HepG2 (cell line): ENCODE results near the gene AKAP9. TPM values are rescaled to one million over a fixed set of nuclear protein-coding genes. Genes with fewer than 3 reads are reported as not detected.

Experiments
- ATAC-seq: fragments of 200-7000 bp; cut with Tn5 transposase; 3 replicates; pipeline ENCODE4 v1.9.1; 2020; ENCODE audit warnings: mild to moderate bottlenecking, moderate library complexity
- BruUV-seq: library from RNA; stranded (reverse); fragments of 400-500 nt; replicated peaks from 2 replicates; lab custom pipeline; 2021; lab: Mats Ljungman, UMichigan
- CTCF ChIA-PET: fragments of 300-600 bp; formaldehyde crosslinking; extraction: SDS; loops from one replicate; lab custom pipeline; 2021; ENCODE audit warnings: low total read pairs, inconsistent platforms, low intra/inter-chr PET ratio; lab: Yijun Ruan, JAX
- POLR2A ChIA-PET: fragments of 350-600 bp; sonication (Branson Sonifier 250); formaldehyde crosslinking; loops from one replicate; lab custom pipeline; 2020; ENCODE audit warnings: antibody characterized with exemption, inconsistent platforms; lab: Yijun Ruan, JAX
- DNase-seq: peaks from one replicate; pipeline ENCODE4 v3.0.0-alpha.2; 2015; ENCODE audit warnings: low spot score
- FAIRE-seq: peaks from 3 replicates; lab custom pipeline; 2011; peaks lifted over from hg19 to GRCh38; lab: Jason Lieb, UNC
- H2AFZ ChIP-seq: one replicate; pipeline ENCODE4 v1.6.1; 2011; ENCODE audit warnings: low read length, inconsistent platforms
- H3K27ac ChIP-seq: fragments of 300-600 bp; 3 replicates; pipeline ENCODE4 v1.8.0; 2011; ENCODE audit warnings: mixed run types, mild to moderate bottlenecking, mixed read lengths, low read length, inconsistent platforms; ENCODE audit not compliant: insufficient read depth; ENCODE audit errors: extremely low read length
- H3K27me3 ChIP-seq, 2 experiments: fragments of 200-600 bp in 1 of 2; 2 replicates in 1 of 2; 3 replicates in 1 of 2; pipeline versions ENCODE4 v1.6.0 to v1.8.0; 2011; ENCODE audit warnings: low read length in 2 of 2, mild to moderate bottlenecking in 2 of 2, moderate library complexity in 2 of 2, inconsistent platforms in 1 of 2; ENCODE audit not compliant: insufficient read depth in 2 of 2, control insufficient read depth in 1 of 2
- H3K36me3 ChIP-seq, 2 experiments: fragments of 200-600 bp in 1 of 2; replicated peaks in 1 of 2; 2 replicates in 1 of 2; 3 replicates in 1 of 2; pipeline versions ENCODE4 v1.5.1 to v1.8.0; 2011; ENCODE audit warnings: low read length in 2 of 2, inconsistent platforms in 1 of 2; ENCODE audit not compliant: insufficient read depth in 2 of 2, control insufficient read depth in 1 of 2
- H3K4me1 ChIP-seq: 2 replicates; pipeline ENCODE4 v1.5.1; 2012; ENCODE audit warnings: low read length, inconsistent platforms; ENCODE audit not compliant: insufficient read depth
- H3K4me2 ChIP-seq: 2 replicates; pipeline ENCODE4 v1.6.0; 2011; ENCODE audit warnings: low read depth, low read length, inconsistent platforms
- H3K4me3 ChIP-seq, 3 experiments: fragments of 200-600 bp in 1 of 3; sonication (generic), shearing (Covaris generic) in 1 of 3; replicated peaks in 1 of 3; 2 replicates each; pipeline ENCODE4 v1.5.1; 2011 to 2016; ENCODE audit warnings: low read length in 3 of 3, inconsistent platforms in 2 of 3, low read depth in 2 of 3, mild to moderate bottlenecking in 2 of 3, control low read depth in 1 of 3, mixed read lengths in 1 of 3; ENCODE audit not compliant: insufficient read depth in 1 of 3
- H3K79me2 ChIP-seq: one replicate; pipeline ENCODE4 v1.6.1; 2011; ENCODE audit warnings: low read length, inconsistent platforms; ENCODE audit not compliant: insufficient read depth
- H3K9ac ChIP-seq: 2 replicates; pipeline ENCODE4 v1.6.0; 2011; ENCODE audit warnings: mild to moderate bottlenecking, low read depth, low read length, inconsistent platforms; ENCODE audit not compliant: insufficient read depth
- H3K9me3 ChIP-seq: 2 replicates; pipeline ENCODE4 v1.5.1; 2012; ENCODE audit warnings: mild to moderate bottlenecking, low read length
- H4K20me1 ChIP-seq: 2 replicates; pipeline ENCODE4 v1.6.0; 2011; ENCODE audit warnings: inconsistent platforms, mild to moderate bottlenecking, low read length, moderate library complexity; ENCODE audit not compliant: insufficient read depth
- CBX1 ChIP-seq: IDR thresholded peaks from one replicate; pipeline ENCODE4 v1.6.1; 2016; ENCODE audit warnings: antibody characterized with exemption, low read depth
- CBX5 ChIP-seq: sonication (generic); formaldehyde crosslinking; IDR thresholded peaks from 2 replicates; pipeline ENCODE4 v1.4.0; 2020; ENCODE audit warnings: missing genetic modification reagents, borderline replicate concordance
- ELF3 ChIP-seq: IDR thresholded peaks from 2 replicates; pipeline ENCODE4 v1.6.1; 2016; ENCODE audit warnings: missing genetic modification reagents, missing compliant biosample characterization
- HINFP ChIP-seq: sonication (generic); formaldehyde crosslinking; IDR thresholded peaks from 2 replicates; pipeline ENCODE4 v1.4.0; 2020; ENCODE audit warnings: low read depth, mild to moderate bottlenecking, missing genetic modification reagents
- HNF1A ChIP-seq, 2 experiments: sonication (generic) in 1 of 2; formaldehyde crosslinking in 1 of 2; IDR thresholded peaks; 2 replicates each; pipeline versions ENCODE4 v1.4.0 to v1.6.1; 2016 to 2020; ENCODE audit warnings: borderline replicate concordance in 1 of 2, low read depth in 1 of 2, mild to moderate bottlenecking in 1 of 2, missing genetic modification reagents in 1 of 2
- ZBTB7B ChIP-seq: sonication (generic); formaldehyde crosslinking; IDR thresholded peaks from 2 replicates; pipeline ENCODE4 v1.4.0; 2020; ENCODE audit warnings: missing genetic modification reagents
- ZNF282 ChIP-seq: fragments of 450-650 bp; IDR thresholded peaks from 2 replicates; pipeline ENCODE4 v1.6.1; 2018; ENCODE audit not compliant: partially characterized antibody
- ZNF407 ChIP-seq: sonication (generic); formaldehyde crosslinking; IDR thresholded peaks from one replicate; pipeline ENCODE4 v1.5.1; 2020; ENCODE audit warnings: mild to moderate bottlenecking, missing genetic modification reagents; ENCODE audit errors: not compliant biosample characterization
- ZSCAN29 ChIP-seq: sonication (generic); formaldehyde crosslinking; conservative IDR thresholded peaks from 2 replicates; pipeline ENCODE4 v1.4.0; 2020; ENCODE audit warnings: mild to moderate bottlenecking, missing genetic modification reagents
- WGBS: methylation state at CpG from one replicate; pipeline ENCODE4 v1.1.6; 2017; ENCODE audit warnings: low lambda C conversion rate; 5-methylcytosine and 5-hydroxymethylcytosine counted together
- in situ Hi-C: cut with HindIII; loops from 2 replicates; pipeline ENCODE4 v1.10.0; 2017; ENCODE audit warnings: low pct_unique_long_range_greater_than_20kb; ENCODE audit not compliant: extremely low pct_ligation_motif_present
- intact Hi-C: fragments of 100-400 bp; cut with micrococcal nuclease; formaldehyde crosslinking; loops from one replicate; pipeline ENCODE4 v1.10.0; 2022; ENCODE audit not compliant: unreplicated experiment
- polyA plus RNA-seq, 8 experiments: library from polyadenylated mRNA; depleted of rRNA in 3 of 8; stranded (reverse) in 7 of 8; unstranded in 1 of 8; fragments of >200 nt; fragmentation: Illumina TruSeq in 4 of 8; extraction: Trizol in 4 of 8; gene quantifications; 2 replicates each; pipeline versions ENCODE4 v1.2.1 to v1.2.3, GENCODE V29; 2011 to 2016; ENCODE audit warnings: low read depth in 4 of 8, missing spikeins in 1 of 8, mixed read lengths in 1 of 8; ENCODE audit not compliant: insufficient read depth in 1 of 8
- total RNA-seq, 5 experiments: library from RNA; depleted of rRNA; stranded (reverse); fragments of >200 nt; fragmentation: Illumina TruSeq; extraction: Trizol; gene quantifications; 2 replicates each; pipeline ENCODE4 v1.2.3, GENCODE V29; 2016; ENCODE audit warnings: low read depth in 1 of 5

The AKAP9 gene
- total and polyA plus RNA-seq, 2 of the 13 experiments (the other 11 are each of a cell fraction or from before 2014, with no cell fraction given) = 27.6 to 33.1 TPM

- Histone ChIP-seq H3K79me2 (no peaks in the 10 kb centered on the region), H3K9me3 (no peaks in the 10 kb centered on the region), H2AFZ (no peak overlapping the region), H3K4me3 (no peak overlapping the region), H4K20me1 (no peaks in the 10 kb centered on the region), H3K27ac (no peak overlapping the region), H3K36me3 (peaks cover 4 to 19% of the 10 kb centered on the region in 2 experiments; a peak in 4 of 5 replicates), H3K27me3 (no peaks in the 10 kb centered on the region), H3K9ac (no peak overlapping the region), H3K4me1 (no peaks in the 10 kb centered on the region), H3K4me2 (no peak overlapping the region)
- 12% methylated on average over 1 of the region's 1 CpG for WGBS
- in situ Hi-C loops (no loop called here), intact Hi-C loops (no loop called here)
- POLR2A ChIA-PET = no interaction called here
- CTCF ChIA-PET = no interaction called here
- no TSS peak for BruUV-seq
- no peak for FAIRE-seq
- no peak for DNase-seq
- ATAC-seq = no peak
- no peak for TF ChIP-seq HINFP
- TF ChIP-seq ELF3 = no peak
- TF ChIP-seq ZNF282 = no peak
- no peak for TF ChIP-seq CBX1
- TF ChIP-seq CBX5 = no peak
- TF ChIP-seq ZNF407 (CRISPR knock-in tag) = no peak
- TF ChIP-seq ZSCAN29 = no peak
- TF ChIP-seq HNF1A (IDR thresholded peaks at IDR 0.05; ENCODE audit: low read depth) = no peak
- TF ChIP-seq HNF1A (CRISPR knock-in tag; IDR thresholded peaks at IDR 0.05; ENCODE audit: borderline replicate concordance) = no peak
- TF ChIP-seq ZBTB7B (CRISPR knock-in tag) = no peak
Measured at GRCh38 chr7:92076509-92076908, 135.8 kb downstream of the AKAP9 start.
